HS-5 (cell line): ENCODE data around the gene LYPD1.

Source experiments
- DNase-seq: peaks from one replicate; pipeline ENCODE4 v3.0.0-alpha.2; 2012; ENCODE audit warnings: low read depth

The LYPD1 gene

DNA sequence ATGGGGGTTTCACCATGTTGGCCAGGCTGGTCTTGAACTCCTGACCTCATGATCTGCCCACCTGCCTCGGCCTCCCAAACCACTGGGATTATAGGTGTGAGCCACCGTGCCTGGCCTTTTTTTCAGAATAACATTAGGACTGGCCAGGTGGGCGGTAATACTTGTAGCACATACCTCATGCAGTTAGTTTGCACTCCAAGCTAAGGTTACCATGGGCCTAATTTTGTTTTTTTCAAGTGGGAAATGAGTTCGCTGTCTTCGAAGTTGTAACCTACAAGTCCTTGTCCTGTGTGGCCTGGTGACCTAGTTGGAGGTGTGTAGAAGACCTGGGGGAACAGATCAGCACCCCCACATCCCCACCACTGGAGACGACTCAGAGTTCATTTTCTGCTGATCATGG is 74.8 kb downstream of the LYPD1 start:
- no peak for DNase-seq
